HG02610 (cell line): Measurements from ENCODE around the gene SLC25A47.
"Not testable (repeated sequence)": the region's sequence is repeated elsewhere in the genome, so short reads cannot be mapped to it uniquely, and the experiment has no call there.

Source experiments
- ATAC-seq: cut with Tn5 transposase; IDR thresholded peaks from one replicate; pipeline ENCODE4 v1.9.1; 2021; ENCODE audit warnings: mild to moderate bottlenecking, moderate library complexity; ENCODE audit not compliant: unreplicated experiment

SLC25A47 gene

DNA sequence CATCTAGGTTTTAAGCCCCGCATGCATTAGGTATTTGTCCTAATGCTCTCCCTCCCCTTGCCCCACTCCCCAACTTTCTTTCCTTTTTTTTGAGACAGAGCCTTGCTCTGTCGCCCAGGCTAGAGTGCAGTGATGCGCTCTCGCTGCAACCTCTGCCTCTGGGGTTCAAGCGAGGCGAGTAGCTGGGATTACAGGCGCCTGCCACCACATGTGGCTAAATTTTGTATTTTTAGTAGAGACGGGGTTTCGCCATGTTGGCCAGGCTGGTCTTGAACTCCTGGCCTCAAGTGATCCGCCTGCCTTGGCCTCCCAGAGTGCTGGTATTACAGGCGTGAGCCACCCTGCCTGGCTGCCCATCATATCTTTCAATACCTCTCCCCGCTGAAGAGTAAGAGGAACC, 19.7 kb downstream of the SLC25A47 start:
- not testable (repeated sequence) for ATAC-seq

DNA sequence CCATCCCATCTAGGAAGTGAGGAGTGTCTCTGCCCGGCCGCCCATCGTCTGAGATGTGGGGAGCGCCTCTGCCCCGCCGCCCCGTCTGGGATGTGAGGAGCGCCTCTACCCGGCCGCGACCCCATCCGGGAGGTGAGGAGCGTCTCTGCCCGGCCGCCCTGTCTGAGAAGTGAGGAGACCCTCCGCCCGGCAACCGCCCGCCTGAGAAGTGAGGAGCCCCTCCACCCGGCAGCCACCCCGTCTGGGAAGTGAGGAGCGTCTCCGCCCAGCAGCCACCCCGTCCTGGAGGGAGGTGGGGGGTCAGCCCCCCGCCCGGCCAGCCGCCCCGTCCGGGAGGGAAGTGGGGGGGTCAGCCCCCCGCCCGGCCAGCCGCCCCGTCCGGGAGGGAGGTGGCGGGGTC, 21.5 kb downstream of the SLC25A47 start:
- not testable (repeated sequence) for ATAC-seq

GRCh38 chr14:100345711-100346110, 22.6 kb downstream of the SLC25A47 start:
- no peak for ATAC-seq

DNA sequence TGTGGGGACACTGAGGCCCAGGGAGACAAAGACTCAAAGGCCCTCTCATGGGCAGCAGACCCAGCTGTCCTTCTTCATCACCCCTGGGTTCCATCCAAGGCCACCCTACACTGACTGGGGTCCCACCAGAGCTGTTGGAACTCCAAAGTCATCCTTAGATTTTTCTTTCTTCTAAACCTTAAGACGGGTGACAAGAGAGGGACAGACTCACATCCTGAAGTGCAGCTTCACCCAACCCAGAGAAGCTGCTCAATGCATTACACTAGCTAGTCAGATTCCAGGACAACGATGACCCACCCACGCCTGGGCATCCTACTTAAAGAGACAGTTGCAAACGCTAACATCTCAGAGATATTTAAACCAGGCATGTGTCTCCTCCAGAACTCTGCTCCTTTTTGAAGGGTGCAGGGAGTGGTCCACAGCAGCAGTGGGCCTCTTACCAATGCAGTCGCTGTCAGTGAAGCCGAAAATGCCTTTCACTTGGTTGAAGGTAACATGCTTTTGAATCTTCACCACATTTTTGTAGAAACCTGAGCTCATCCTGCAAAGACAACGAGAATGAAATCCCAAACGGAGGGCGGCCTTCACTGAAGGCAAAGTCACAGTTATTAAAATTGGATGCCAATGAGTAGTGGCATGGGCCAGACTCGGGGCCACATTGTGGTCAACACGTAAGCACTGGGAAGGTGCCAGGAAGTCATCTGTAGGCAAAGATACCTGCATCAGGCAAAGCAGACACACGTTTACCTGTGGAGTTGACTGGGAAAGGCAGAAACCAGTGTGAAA, 23.4 kb downstream of the SLC25A47 start:
- ATAC-seq = no peak

GRCh38 chr14:100348253-100348729, 25.2 kb downstream of the SLC25A47 start:
- ATAC-seq = no peak

DNA sequence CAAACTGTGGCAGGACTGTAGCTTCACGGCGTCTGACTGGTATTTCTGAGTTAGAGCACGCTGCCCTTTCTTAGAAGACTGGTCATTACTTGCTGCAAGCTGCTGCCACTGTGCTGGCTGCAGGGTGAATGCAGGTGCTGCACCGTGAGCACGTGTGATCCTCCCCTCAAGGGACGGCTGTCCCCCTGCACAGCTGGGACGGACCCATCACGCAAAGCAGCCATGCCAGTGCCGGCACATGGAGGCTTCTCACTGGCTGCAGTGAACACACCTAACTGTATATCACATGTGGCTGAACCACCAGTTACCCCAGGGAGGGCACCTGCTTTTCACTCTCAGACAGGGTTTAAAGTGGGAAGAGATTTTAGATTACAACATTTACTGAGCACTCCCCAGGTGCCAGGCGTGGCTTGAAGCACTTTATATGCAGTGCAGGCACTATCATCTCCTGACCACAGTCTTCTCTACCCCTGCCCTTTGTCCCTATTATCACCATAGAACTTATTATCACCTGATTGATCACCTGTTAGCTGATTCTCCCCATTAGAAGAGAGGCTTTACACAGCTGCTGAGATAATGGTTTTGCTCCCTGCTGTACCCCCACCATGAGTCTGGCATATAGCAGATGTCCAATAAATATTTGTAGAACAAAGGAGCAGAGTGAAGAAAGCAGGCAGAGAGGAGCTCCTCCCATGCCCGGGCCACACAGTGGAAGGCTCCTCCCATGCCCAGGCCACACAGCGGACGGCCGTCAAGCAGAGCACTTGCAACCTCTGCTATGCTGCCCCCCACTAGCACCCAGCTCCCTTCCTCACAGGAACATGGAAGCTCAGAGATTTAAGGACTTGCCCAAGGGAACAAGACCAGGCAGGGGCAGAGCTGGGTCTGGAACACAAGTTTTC, 25.9 kb downstream of the SLC25A47 start:
- ATAC-seq = no peak

DNA sequence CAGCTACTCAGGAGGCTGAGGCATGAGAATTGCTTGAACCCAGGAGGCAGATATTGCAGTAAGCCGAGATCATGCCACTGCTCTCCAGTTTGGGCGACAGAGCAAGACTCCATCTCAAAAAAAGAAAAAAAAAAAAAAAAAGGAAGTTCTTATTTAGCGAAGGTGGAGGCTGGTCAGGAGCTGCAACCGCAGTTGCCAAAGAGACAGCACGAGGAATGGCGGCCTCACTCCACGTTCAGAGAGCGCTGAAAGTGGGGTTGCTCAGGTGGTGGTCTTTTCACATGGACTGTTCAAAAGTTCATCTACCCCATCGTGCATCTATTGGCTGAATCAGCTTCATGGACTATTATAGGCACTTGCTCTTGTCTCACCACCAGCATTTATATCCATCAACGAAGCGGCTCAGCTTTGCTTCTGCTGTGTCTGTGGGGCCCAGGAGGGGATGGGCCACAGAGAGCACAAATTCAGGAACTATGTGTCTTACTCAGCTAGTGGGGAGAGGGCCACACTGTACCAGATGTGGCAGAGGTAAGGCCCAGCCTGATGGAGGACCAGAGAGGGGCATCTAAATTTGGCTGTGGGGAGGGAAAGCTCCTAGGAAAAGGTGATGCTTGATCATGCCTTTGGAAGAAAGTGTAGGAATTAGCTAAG, 27.3 kb downstream of the SLC25A47 start:
- ATAC-seq = no peak

DNA sequence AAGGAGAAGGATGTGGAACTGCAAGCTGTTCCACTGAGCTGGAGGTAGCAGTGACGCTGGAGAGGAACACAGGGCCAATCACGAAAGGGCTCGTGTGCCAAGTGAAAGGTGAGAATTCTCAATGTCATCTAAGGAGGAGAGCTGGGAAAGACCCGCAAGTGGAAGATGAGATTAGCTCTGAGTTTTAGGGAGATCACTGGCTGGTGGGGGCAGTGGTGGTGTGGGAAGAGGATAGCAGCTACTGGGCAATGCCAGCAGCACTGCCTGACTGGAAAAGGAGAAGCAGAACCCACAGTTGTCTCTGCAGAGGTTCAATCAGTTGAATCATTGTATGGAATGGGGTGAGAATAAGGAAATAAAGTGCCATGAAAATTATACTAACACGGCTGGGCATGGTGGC, 27.8 kb downstream of the SLC25A47 start:
- no peak for ATAC-seq

DNA sequence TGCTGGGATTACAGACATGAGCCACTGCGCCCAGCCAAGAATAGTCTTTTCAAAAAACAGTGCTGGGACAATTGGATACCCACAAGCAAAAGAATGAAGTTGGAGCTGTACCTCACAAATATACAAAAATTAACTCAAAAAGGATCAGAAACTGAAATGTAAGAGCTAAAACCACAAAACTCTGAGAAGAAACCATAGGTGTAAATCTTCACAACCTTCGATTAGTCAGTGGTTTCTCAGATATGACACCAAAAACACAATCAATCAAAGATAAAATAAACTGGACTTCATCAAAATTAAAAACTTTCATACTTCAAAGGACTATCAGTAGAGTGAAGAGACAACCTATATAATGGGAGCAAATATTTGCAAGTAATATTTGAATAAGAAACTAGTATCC, 35.3 kb downstream of the SLC25A47 start:
- no peak for ATAC-seq

GRCh38 chr14:100359111-100359510, 36.0 kb downstream of the SLC25A47 start:
- no peak for ATAC-seq

GRCh38 chr14:100359881-100360280, 36.7 kb downstream of the SLC25A47 start:
- ATAC-seq = no peak

DNA sequence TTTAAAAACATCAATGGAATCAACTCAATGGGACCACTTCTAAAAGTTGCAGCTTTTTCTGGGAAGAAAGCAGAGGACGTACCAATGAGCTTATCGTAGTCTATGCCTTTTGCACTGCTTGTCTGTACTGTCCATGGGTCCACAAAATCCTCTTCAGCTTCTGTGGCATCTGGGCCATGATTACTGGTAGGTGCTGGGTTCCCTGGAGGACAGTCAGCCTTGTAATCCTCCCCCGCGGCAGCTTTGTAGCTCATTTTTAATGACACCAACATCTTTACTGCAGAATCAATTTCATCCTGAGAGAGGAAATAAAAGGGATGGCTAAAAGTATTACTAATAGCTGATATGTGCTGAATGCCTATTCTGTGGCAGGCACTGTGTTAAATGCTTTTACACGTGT, 38.5 kb downstream of the SLC25A47 start:
- no peak for ATAC-seq

- no peak for ATAC-seq
These were observed 39.3 kb downstream of the SLC25A47 start for GRCh38 chr14:100362311-100362927.

- no peak for ATAC-seq
These were observed 39.9 kb downstream of the SLC25A47 start for GRCh38 chr14:100363053-100363452.

DNA sequence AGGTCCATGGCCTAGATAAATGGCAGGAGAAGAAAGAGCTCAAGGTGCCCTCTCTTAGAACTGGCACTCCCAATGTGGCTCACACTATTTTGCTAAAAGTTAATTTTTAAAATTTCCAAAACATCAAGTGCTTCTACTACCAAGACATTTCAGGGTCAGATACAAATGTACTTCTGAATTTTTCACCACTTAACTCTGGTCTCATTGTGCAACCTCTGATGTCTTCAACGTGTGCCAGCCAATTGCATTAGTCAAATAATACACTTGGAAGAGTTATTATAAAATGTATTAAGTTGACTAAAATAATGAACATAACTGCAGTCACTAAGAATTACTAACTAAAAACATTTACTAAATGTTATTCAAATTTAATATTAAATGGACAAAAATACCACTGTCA, 41.3 kb downstream of the SLC25A47 start:
- no peak for ATAC-seq

DNA sequence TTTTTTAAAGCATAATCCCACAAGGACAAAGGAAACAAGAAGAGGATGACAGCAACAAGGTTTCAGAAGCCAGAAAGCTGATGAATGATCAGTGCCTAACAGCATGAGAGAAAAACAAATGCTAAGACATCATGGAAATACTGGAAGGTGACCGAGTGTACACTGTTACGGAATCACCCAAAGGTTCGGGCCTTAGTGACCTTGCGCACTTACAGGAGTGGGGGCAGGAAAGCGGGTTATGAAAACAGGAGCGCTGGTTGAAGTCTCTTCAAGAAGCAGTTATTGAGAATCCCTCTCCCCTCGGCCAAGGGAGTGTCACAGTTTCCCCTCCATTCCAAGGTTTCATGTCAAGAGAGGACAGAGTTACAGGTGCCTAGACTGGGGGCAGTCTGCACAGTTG, 42.6 kb downstream of the SLC25A47 start:
- ATAC-seq = no peak

GRCh38 chr14:100369019-100369418, 45.9 kb downstream of the SLC25A47 start:
- ATAC-seq = no peak

- no peak for ATAC-seq
These were observed 46.9 kb downstream of the SLC25A47 start for GRCh38 chr14:100370003-100370402.

DNA sequence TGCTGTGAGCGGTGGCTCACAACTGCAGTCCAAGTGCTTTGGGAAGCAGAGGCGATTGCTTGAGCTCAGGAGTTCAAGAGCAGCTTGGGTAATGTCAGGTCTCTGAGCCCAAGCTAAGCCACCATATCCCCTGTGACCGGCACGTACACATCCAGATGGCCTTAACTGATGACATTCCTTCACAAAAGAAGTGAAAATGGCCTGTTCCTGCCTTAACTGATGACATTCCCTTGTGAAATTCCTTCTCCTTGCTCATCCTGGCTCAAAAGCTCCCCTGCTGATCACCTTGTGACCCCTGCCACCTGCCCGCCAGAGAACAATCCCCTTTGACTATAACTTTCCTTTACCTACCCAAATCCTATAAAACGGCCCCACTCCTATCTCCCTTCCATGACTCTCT, 48.6 kb downstream of the SLC25A47 start:
- no peak for ATAC-seq

GRCh38 chr14:100372357-100373048, 49.4 kb downstream of the SLC25A47 start:
- ATAC-seq = no peak
